ENCODE data around the gene ARPC4. TPM values are rescaled to one million over a fixed set of nuclear protein-coding genes. Genes with fewer than 3 reads are reported as not detected.
A peak's percentile ranks its signal among the peaks of the same experiment; 100 is the strongest.

ARPC4 gene
- total and polyA plus RNA-seq, 4 donors = 109 to 141 (median 135) TPM

DNA sequence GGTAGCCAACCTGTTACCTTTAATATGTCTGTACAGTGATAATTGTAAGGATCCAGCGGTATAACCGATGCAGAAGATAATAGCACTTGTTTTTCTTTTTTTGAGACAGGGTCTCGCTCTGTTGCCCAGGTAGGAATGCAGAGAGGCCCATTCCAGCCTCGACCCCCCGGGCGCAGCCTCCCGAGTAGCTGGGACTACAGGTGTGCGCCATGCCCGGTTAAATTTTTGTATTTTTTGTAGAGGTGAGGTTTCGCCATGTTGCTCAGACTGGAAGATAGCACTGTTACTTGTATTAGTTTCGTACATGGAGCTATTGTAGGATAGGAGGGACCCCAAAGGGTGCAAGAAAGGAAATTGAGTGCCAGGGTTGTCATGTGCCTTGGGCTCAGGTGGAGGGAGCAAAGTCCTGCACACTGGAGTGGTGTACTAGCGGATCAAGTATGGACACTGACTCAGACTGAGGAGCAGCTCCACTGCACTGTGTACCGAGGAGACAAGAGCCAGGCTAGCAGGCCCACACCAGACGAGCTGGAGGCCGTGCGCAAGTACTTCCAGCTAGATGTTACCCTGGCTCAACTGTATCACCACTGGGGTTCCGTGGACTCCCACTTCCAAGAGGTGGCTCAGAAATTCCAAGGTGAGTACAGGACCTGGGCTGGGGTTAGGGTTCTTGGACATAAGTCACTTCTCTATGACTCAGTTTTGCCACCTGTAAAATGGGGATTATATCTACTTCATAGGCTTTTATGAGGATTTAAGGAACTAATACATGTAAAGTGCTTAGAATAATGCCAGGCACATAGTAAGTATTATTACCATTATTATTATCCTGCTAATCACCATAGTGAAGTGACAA, 42.1 kb upstream of the ARPC4 start:
- no peak for DNase-seq (ENCODE audit: low read depth in 4 of 6, low spot score in 6 of 6)
- H3K4me3 ChIP-seq (ENCODE audit: low read depth, low read length) = peak overlapping the region; percentile 91
- H3K9me3 ChIP-seq (ENCODE audit: control insufficient read depth, insufficient read depth, low read length) = no peaks in the 10 kb centered on the region
- 45% methylated on average over 16 of the region's 17 CpGs for WGBS (ENCODE audit: insufficient coverage)
- peaks cover 32% of the 10 kb centered on the region for H3K4me1 ChIP-seq (ENCODE audit: control insufficient read depth, insufficient read depth, low read length)
- H3K36me3 ChIP-seq (ENCODE audit: control insufficient read depth, insufficient read depth, low read length) = peaks cover 63% of the 10 kb centered on the region
- no peaks in the 10 kb centered on the region for H3K27me3 ChIP-seq (ENCODE audit: control insufficient read depth, insufficient read depth, low read length)
- H3K27ac ChIP-seq (ENCODE audit: low read depth, low read length) = peak overlapping the region; percentile 97

DNA sequence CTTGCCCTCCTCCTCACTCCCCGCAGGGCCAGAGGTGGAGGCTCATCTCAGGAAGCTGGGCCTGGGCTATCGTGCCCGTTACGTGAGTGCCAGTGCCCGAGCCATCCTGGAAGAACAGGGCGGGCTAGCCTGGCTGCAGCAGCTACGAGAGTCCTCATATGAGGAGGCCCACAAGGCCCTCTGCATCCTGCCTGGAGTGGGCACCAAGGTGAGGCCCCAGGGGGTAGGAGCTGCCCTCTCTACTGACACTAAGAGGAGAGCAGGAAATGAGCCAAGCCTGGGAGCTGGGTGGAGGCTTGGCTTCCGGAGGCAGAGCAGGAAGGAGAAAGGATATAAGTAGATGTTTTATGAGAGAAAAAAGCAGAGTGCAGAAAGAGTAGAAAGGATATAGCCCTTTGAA, 38.2 kb upstream of the ARPC4 start:
- Histone ChIP-seq H3K9me3 (ENCODE audit: control insufficient read depth, insufficient read depth, low read length) (no peaks in the 10 kb centered on the region), H3K4me3 (ENCODE audit: low read depth, low read length) (no peak overlapping the region), H3K4me1 (ENCODE audit: control insufficient read depth, insufficient read depth, low read length) (peaks cover 21% of the 10 kb centered on the region), H3K27me3 (ENCODE audit: control insufficient read depth, insufficient read depth, low read length) (no peaks in the 10 kb centered on the region), H3K36me3 (ENCODE audit: control insufficient read depth, insufficient read depth, low read length) (peaks cover 72% of the 10 kb centered on the region), H3K27ac (ENCODE audit: low read depth, low read length) (no peak overlapping the region)
- DNase-seq (ENCODE audit: low read depth in 4 of 6, low spot score in 6 of 6) = no peak
- WGBS (ENCODE audit: insufficient coverage) = 89% methylated on average over 8 of the region's 8 CpGs

DNA sequence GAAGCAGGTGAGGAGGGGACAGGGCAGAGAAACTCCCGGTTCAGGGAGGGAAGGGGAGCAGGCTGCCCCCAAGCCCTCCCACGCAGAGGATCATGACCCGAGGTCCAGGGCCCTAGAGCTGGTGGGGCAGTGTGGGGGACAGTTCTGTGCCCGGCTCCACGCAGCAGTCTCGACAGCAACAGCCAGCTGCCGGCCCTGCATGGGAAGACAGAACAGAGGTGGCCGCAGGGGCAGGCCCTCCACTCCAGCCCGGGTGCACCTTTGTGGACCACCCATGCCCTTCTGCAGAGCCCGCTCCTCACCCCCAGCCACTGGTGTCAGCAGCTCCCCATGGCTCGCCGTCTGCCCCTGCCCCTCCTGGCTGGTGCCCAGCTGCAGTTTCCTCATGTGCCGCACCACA, 35.5 kb upstream of the ARPC4 start:
- DNase-seq (ENCODE audit: low read depth in 4 of 6, low spot score in 6 of 6) = no peak
- H3K9me3 ChIP-seq (ENCODE audit: control insufficient read depth, insufficient read depth, low read length) = no peaks in the 10 kb centered on the region
- no peak overlapping the region for H3K4me3 ChIP-seq (ENCODE audit: low read depth, low read length)
- peaks cover 89% of the 10 kb centered on the region for H3K36me3 ChIP-seq (ENCODE audit: control insufficient read depth, insufficient read depth, low read length)
- no peak overlapping the region for H3K27ac ChIP-seq (ENCODE audit: low read depth, low read length)
- WGBS (ENCODE audit: insufficient coverage) = 92% methylated on average over 13 of the region's 13 CpGs
- no peaks in the 10 kb centered on the region for H3K27me3 ChIP-seq (ENCODE audit: control insufficient read depth, insufficient read depth, low read length)
- H3K4me1 ChIP-seq (ENCODE audit: control insufficient read depth, insufficient read depth, low read length) = peaks cover 5% of the 10 kb centered on the region

DNA sequence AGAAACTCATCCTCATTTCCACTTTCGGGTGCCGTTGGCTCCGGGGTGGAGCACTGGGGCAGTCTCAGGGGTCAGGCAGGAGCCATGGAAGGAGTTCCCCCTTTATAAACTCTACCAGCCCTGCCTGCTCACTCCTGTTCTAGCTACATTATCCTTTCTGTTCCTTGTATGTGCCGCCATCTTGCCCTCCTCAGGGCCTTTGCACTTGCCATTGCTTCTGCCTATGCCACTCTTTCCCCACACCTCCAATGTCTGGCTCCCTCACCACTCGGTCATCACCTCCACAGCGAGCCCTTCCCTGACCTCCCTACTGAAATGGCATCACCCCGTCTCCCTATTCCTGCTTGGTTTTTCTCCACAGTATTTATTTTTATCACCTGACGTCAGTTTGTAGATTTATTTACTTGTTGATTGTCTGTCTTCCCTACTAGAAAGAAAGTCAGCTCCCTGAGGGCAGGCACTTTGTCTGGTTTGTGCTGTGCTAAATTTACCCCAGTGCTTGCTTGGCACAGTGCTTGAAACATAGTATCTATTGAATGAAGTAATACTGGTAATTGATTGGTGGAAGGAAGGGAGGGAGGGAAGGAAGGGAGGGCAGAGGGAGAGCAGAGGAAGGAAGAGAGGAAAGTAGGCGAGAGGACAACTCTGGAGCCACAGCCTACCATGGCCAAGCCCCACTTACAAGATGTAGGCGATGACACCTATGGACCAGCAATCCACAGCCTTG, 31.9 kb upstream of the ARPC4 start:
- WGBS (ENCODE audit: insufficient coverage) = 90% methylated on average over 7 of the region's 10 CpGs
- Histone ChIP-seq H3K4me1 (ENCODE audit: control insufficient read depth, insufficient read depth, low read length) (peaks cover 4% of the 10 kb centered on the region), H3K27ac (ENCODE audit: low read depth, low read length) (no peak overlapping the region), H3K36me3 (ENCODE audit: control insufficient read depth, insufficient read depth, low read length) (peaks cover 87% of the 10 kb centered on the region), H3K4me3 (ENCODE audit: low read depth, low read length) (no peak overlapping the region), H3K27me3 (ENCODE audit: control insufficient read depth, insufficient read depth, low read length) (no peaks in the 10 kb centered on the region), H3K9me3 (ENCODE audit: control insufficient read depth, insufficient read depth, low read length) (no peaks in the 10 kb centered on the region)
- DNase-seq (ENCODE audit: low read depth in 4 of 6, low spot score in 6 of 6) = no peak

DNA sequence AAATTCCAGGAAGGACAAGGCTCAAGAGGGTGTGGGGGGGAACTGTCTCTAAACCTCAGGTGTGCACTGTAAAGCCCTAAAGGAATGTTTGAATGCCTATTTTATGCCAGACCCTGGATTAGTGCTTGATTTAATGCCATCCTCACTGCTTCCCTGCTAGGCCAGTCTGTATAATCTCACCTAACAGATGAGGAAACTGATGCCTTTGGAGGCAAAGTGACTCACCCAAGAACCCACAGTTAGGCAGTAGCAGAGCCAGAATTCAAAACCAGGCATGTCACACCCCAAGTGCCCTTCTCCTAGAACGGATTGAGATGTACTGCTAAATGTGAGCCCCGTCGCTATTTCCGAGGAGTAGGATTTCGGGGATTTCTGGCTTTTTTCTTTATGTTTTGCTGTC, 31.0 kb upstream of the ARPC4 start:
- Histone ChIP-seq H3K36me3 (ENCODE audit: control insufficient read depth, insufficient read depth, low read length) (peaks cover 79% of the 10 kb centered on the region), H3K27me3 (ENCODE audit: control insufficient read depth, insufficient read depth, low read length) (no peaks in the 10 kb centered on the region), H3K4me3 (ENCODE audit: low read depth, low read length) (no peak overlapping the region), H3K9me3 (ENCODE audit: control insufficient read depth, insufficient read depth, low read length) (no peaks in the 10 kb centered on the region), H3K27ac (ENCODE audit: low read depth, low read length) (no peak overlapping the region), H3K4me1 (ENCODE audit: control insufficient read depth, insufficient read depth, low read length) (peaks cover 5% of the 10 kb centered on the region)
- no CpG with 5 or more reads among the region's 5 CpGs for WGBS (ENCODE audit: insufficient coverage)
- DNase-seq (ENCODE audit: low read depth in 4 of 6, low spot score in 6 of 6) = no peak

DNA sequence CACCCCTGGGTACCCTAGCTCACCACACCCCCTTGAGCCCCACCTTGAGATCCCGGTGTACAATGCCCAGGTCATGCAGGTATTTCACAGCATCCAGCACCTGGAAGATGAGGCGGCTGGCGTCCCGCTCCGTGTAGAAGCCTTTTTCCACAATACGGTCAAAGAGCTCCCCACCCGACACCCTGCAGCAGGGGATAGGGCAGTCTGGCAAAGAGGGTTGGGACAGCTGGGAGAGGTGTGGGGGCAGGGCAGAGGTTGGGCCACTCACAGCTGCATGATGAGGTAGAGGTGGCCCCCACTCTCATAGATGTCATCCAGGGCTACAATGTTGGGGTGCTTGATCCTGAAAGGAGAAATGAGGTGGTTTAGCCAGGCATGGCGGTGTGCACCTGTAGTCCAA, 30.0 kb upstream of the ARPC4 start:
- Histone ChIP-seq H3K27me3 (ENCODE audit: control insufficient read depth, insufficient read depth, low read length) (no peaks in the 10 kb centered on the region), H3K4me1 (ENCODE audit: control insufficient read depth, insufficient read depth, low read length) (peaks cover 9% of the 10 kb centered on the region), H3K4me3 (ENCODE audit: low read depth, low read length) (no peak overlapping the region), H3K36me3 (ENCODE audit: control insufficient read depth, insufficient read depth, low read length) (peaks cover 76% of the 10 kb centered on the region), H3K9me3 (ENCODE audit: control insufficient read depth, insufficient read depth, low read length) (no peaks in the 10 kb centered on the region), H3K27ac (ENCODE audit: low read depth, low read length) (no peak overlapping the region)
- no peak for DNase-seq (ENCODE audit: low read depth in 4 of 6, low spot score in 6 of 6)
- 89% methylated on average over 8 of the region's 8 CpGs for WGBS (ENCODE audit: insufficient coverage)

DNA sequence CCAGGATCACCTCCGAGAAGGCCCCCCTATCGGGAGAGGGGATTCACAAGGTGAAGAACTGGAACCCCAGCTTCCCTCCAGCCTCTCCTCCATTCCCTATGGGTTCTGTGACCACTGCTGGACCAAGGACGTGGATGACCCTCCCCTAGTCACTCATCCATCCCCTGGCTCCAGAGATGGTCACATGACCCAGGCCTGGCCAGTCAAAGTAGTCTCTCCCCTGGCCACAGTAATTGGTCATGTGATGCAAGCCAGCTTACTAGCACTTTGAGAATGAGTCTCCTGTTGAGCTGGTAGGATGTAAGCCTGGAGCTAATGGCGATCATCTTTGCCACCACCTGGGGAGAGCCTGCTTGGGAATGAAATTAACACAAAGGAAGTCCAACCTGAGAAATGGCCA, 27.0 kb upstream of the ARPC4 start:
- Histone ChIP-seq H3K4me3 (ENCODE audit: low read depth, low read length) (no peak overlapping the region), H3K4me1 (ENCODE audit: control insufficient read depth, insufficient read depth, low read length) (peaks cover 38% of the 10 kb centered on the region), H3K27ac (ENCODE audit: low read depth, low read length) (no peak overlapping the region), H3K36me3 (ENCODE audit: control insufficient read depth, insufficient read depth, low read length) (peaks cover 47% of the 10 kb centered on the region), H3K27me3 (ENCODE audit: control insufficient read depth, insufficient read depth, low read length) (no peaks in the 10 kb centered on the region), H3K9me3 (ENCODE audit: control insufficient read depth, insufficient read depth, low read length) (no peaks in the 10 kb centered on the region)
- DNase-seq (ENCODE audit: low read depth in 4 of 6, low spot score in 6 of 6) = peak in 1 of 6 donors; percentile 4
- WGBS (ENCODE audit: insufficient coverage) = 96% methylated on average over 2 of the region's 4 CpGs

DNA sequence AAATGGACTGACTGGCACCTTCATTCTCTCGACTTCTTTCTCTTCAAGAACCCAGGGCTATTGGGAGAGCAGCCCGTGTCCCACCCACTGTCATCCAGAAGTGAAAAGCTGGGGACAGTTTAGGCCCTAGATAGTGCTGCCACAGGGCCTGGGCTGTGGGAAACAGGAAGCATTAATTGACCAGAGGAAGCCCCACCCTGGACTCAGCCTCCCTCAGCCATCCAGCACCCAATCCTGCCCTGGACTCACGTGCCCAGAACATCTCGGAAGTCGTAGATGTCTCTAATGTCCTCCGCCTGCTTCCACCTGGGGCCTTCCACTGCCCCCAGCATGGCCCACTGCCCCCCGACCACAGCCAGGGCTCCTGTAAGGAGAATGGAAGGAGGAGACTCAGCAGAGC, 25.5 kb upstream of the ARPC4 start:
- H3K27me3 ChIP-seq (ENCODE audit: control insufficient read depth, insufficient read depth, low read length) = no peaks in the 10 kb centered on the region
- no peak for DNase-seq (ENCODE audit: low read depth in 4 of 6, low spot score in 6 of 6)
- H3K27ac ChIP-seq (ENCODE audit: low read depth, low read length) = no peak overlapping the region
- H3K9me3 ChIP-seq (ENCODE audit: control insufficient read depth, insufficient read depth, low read length) = no peaks in the 10 kb centered on the region
- peaks cover 33% of the 10 kb centered on the region for H3K36me3 ChIP-seq (ENCODE audit: control insufficient read depth, insufficient read depth, low read length)
- no peak overlapping the region for H3K4me3 ChIP-seq (ENCODE audit: low read depth, low read length)
- H3K4me1 ChIP-seq (ENCODE audit: control insufficient read depth, insufficient read depth, low read length) = peaks cover 40% of the 10 kb centered on the region
- 85% methylated on average over 5 of the region's 7 CpGs for WGBS (ENCODE audit: insufficient coverage)

DNA sequence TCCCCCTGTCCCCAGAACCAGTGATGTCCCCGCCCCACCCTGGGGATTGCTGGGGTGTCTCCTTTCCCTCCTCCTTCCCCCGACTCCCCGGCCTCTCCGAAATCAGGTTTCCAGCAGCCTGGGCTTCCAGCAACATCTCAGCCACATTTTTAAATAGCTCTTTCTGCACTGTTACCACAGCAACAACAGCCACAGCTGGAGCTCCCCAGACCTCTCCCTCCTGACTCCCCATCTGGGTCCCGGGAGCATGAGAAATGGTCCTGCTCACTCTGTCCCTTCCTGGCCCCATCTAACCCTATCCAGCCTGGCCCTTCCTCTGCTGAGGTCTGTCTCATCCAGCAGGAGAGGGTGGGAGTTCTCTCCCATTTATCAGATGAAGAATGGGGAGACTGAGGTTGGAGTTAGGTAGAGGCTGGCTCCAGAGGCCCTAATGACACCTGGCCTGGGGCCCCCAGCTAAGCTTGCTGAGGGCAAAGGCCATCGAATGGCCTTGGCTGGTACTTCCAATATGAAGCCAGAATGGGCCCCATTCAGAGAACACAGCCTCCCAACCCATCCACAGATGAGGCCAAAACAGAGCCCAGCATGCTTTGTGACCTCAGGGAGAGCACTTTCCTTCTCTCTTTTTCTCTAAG, 24.6 kb upstream of the ARPC4 start:
- Histone ChIP-seq H3K9me3 (ENCODE audit: control insufficient read depth, insufficient read depth, low read length) (no peaks in the 10 kb centered on the region), H3K4me1 (ENCODE audit: control insufficient read depth, insufficient read depth, low read length) (peaks cover 40% of the 10 kb centered on the region), H3K27ac (ENCODE audit: low read depth, low read length) (no peak overlapping the region), H3K4me3 (ENCODE audit: low read depth, low read length) (no peak overlapping the region), H3K27me3 (ENCODE audit: control insufficient read depth, insufficient read depth, low read length) (no peaks in the 10 kb centered on the region), H3K36me3 (ENCODE audit: control insufficient read depth, insufficient read depth, low read length) (peaks cover 24% of the 10 kb centered on the region)
- peak in 1 of 6 donors; percentile 8 for DNase-seq (ENCODE audit: low read depth in 4 of 6, low spot score in 6 of 6)
- 56% methylated on average over 5 of the region's 6 CpGs for WGBS (ENCODE audit: insufficient coverage)
